Embryonic facial prominence (tissue), 1 donor: ENCODE data around the gene UNC13B.
"Not testable (repeated sequence)": the region's sequence is repeated elsewhere in the genome, so short reads cannot be mapped to it uniquely, and the experiment has no call there.

Experiments used
- DNase-seq: peaks from one replicate; pipeline ENCODE4 v3.0.0-alpha.2; 2016; ENCODE audit errors: extremely low spot score

The UNC13B gene

GRCh38 chr9:35226651-35227050 lies 64.8 kb downstream of the UNC13B start:
- DNase-seq = no peak

GRCh38 chr9:35227284-35227683 lies 65.5 kb downstream of the UNC13B start:
- DNase-seq = no peak

DNA sequence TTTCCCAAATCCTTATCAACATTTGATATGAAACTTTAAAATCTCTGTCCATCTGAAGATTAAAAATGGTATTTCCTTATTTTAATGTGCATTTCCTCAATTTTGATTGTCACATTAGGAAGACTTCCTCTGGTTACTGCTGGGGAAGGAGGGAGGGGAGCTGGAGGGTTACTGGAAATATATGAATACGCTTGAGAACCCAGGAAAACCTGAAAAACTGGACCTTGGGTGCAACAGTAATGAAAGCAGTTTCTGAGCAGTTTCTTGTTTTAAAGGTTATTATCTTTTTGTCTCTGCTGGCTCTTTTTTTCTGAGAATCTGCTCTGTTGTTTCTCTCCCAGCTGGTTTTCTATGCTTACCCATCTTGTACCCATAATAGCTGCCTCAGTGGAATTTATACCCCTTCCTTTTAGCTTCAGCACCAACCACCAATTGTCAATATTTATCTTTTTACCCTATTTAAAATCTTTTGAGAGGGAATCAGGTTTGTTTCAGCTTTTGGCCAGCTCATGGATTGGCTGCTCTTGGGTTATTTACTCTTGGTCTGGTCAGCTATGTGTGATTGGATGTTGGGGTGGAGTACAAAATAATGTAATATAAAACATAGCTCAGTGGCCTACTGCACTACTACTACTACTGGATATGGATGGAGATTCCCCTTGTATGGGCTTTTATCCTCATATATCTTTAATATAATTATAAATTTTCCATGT lies 67.4 kb downstream of the UNC13B start:
- DNase-seq = no peak

DNA sequence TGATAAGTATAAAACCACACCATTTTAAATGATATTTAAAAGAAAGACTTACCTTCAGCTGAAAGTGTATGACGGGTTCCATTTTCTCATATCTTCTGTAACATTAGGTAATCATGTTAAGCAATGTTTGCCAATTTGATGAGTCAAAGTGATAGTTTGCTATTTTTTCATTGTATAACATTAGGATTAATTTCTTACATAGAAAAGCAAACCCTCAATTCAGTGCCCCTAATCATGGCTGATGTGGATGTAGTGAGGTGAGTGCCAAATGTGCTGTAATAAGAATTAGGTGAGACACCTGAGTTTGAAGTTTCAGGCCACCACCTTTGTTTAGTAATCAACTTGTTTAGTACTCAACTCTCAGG lies 68.0 kb downstream of the UNC13B start:
- DNase-seq = no peak

- no peak for DNase-seq
These were observed 71.2 kb downstream of the UNC13B start for GRCh38 chr9:35232867-35233544.

- DNase-seq = no peak
These were observed 74.9 kb downstream of the UNC13B start for GRCh38 chr9:35236692-35237091.

GRCh38 chr9:35237311-35237710 lies 75.5 kb downstream of the UNC13B start:
- DNase-seq = no peak

DNA sequence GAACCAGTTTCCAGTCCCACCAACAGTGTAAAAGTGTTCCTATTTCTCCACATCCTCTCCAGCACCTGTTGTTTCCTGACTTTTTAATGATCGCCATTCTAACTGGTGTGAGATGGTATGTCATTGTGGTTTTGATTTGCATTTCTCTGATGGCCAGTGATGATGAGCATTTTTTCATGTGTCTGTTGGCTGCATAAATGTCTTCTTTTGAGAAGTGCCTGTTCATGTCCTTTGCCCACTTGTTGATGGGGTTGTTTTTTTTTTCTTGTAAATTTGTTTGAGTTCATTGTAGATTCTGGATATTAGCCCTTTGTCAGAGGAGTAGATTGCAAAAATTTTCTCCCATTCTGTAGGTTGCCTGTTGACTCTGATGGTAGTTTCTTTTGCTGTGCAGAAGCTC lies 84.1 kb downstream of the UNC13B start:
- not testable (repeated sequence) for DNase-seq

DNA sequence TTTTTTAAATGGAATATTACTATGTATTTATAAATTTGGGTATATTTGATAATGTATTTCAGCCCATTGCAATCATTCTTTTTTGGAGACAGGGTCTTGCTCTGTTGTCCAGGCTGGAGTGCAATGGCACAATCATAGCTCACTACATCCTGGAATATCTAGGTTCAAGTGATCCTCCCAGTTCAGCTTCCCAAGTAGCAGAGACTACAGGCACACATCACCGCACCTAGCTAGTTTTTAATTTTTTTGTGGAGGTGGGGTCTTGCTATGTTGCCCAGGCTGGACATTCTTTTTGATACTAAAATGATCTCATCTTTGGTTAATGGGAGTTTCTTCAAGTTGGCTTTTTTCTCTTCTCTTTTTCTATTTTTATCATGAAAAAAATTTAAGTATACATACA lies 91.3 kb downstream of the UNC13B start:
- no peak for DNase-seq

DNA sequence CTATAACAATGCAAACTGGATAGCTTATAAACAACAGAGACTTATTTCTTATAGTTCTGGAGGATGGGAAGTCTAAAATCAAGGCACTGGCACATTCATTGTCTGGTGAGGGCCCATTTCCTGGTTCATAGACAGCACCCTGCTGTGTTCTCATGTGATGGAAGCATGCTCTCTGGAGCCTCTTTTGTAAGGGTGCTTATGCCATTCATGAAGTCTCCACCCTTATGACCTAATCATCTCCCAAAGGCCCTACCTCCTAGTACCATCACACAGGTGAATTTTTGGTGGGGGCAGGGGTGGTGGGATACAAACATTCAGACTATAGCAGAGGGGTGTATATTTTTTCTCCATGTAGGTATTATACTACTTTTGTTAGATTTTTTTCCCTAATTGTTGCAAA lies 92.4 kb downstream of the UNC13B start:
- DNase-seq = no peak

GRCh38 chr9:35254984-35255857 lies 93.4 kb downstream of the UNC13B start:
- DNase-seq = no peak

GRCh38 chr9:35257986-35258659 lies 96.3 kb downstream of the UNC13B start:
- no peak for DNase-seq

DNA sequence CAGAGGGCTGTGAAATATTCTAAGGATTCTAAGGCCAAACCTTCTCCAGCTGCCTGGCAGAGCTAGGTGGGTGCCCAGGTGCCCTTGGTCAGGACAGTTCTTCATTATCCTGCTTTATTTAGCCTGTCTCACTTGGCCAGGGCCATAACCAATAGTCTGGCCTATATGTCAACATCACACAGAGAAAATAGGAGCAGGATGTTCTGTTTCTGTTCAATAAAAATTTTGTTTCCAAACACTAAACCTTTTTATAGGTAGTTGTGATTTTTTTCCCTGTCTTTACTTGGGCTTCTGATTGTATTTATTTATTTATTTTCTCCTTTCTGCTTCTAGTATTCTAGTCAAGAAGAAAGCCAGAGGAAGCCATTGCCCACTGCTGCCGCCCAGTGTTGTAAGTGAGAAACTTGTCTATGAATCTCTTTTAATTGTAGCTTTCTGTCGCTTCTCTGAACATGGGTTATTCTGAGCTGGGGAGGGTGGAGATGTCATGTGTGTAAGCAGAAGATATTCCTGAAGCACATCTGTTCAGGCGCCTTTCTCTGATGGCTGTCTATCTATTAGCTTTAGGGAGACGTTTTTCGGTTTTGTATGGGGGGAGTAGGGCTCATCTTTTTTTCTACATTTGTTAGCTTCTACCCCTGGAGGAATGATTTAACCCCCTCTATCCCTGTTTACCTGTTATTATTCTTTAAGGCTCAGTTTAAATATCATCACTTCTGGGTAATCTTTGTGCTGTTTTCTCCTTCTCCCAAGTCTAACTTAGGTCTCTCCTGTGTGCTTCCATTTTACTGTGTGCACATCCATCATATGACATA lies 97.1 kb downstream of the UNC13B start:
- DNase-seq = peak; percentile 45

DNA sequence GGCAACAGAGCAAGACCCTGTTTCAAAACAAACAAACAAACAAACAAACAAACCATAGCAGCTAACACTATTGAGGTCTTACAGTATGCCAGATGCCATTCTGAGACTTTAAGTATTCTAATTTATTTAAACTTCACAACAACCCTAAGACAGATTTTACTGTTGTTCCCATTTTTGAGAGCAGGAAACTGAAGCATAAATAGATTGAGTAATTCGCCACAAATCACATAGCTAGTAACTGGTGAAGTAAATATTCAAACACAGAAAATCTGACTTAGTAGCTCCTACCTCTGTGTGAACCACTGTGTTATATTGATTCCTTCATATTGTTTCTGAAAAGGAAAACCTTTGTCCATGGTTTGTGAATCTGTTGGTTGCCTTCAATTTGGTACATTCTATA lies 98.4 kb downstream of the UNC13B start:
- no peak for DNase-seq

GRCh38 chr9:35262064-35262463 lies 100.3 kb downstream of the UNC13B start:
- DNase-seq = no peak

- no peak for DNase-seq
These were observed 105.9 kb downstream of the UNC13B start for GRCh38 chr9:35267710-35268109.

DNA sequence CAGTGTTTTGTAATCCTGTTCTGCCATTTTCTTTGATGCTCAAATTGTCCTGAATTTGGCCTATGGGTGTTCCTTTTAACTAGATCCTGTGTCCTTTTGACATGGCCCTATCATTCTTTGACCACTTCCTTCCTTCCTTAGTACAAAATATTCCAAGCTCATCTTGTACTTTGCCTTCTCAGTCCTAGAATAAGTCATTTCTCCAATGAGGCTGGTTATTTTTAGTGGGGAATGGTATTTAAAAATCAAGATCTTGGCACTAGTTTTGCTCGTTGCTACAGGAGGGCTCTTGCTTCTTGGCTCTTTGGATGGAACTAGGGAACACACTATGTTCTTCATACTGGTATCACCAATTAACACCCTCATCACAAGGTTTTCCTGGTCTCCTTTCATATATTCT lies 108.1 kb downstream of the UNC13B start:
- DNase-seq = no peak

DNA sequence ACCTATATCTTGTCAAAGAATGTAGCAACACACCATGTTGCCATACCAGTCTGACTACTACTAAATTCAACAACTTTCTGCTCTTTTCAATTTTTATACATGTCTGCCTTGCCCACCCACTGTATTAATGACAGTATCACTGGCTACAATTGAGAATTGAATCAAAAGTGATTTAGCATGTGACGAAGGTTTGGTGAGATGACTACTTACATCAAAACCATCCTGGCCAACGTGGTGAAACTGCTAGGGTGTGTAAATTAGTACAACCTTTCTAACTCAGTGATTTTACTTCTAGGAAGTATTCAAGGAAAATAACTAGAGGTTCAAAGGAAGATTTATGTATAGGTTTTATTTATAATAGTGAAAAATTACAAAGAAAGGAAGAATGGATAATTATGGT lies 109.8 kb downstream of the UNC13B start:
- no peak for DNase-seq

DNA sequence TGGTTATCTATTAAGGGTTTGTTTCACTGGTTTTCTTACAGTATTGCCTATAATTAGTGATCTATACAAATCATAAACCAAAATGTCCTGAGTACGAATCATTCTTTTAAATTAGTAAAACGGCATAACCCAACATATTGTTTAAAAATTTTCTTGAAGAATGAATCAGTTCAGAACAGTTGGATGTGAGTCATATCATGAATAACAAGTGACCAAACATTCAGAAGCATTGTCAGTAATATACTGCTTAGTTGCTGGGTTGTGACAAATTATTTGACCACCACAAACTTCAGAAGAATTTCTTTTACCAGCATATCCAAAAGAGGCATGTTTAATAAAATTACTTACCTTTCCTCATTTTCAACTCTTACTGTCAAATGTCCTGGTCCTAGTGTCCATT lies 111.2 kb downstream of the UNC13B start:
- no peak for DNase-seq

DNA sequence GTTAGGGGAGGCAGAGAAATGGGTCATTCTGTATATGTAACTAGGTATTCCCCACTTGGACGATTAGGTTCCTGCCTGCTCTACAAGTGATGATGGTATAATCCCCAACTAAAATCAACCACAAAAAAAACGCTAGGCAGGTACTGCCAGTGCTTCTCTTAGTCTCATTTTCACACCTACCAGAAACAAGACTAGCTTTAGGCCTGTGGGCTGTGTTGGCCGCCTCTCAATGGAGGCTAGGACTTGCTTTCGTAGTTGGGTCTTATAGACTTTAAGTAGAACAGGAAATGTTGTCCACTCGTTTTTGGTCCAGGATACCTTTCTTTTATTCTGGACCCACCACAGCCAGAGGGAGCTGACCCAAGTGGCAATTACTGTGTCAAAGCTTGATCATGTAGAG lies 111.8 kb downstream of the UNC13B start:
- no peak for DNase-seq

DNA sequence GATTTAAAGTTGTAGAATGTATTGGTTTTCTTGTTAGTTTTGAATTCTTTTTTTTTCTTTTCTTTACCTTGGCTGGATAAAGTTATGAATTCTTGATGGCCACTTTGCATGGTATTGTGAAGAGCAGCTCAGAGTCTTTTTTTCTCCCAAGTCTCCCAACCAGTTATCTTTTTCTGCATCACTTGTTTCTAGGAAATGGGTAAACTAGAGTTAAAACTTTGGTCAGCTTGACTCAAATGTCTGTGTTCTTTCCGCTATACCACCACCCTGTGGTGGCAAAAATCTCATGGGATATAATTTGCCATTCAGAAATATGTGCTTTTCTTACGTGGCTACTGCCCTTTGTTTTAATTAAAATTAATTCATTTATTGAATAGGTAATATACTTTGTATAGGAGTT lies 113.2 kb downstream of the UNC13B start:
- DNase-seq = no peak
